Vagina (tissue), 2 donors: ENCODE data around the gene OR14J1. TPM values are rescaled to one million over a fixed set of nuclear protein-coding genes. Genes with fewer than 3 reads are reported as not detected.

Experiments
- DNase-seq, 2 donors: peaks; one replicate each; pipeline ENCODE4 v3.0.0-alpha.2; 2017; ENCODE audit errors: extremely low spot score in 2 of 2
- H3K27ac ChIP-seq: fragments of 200-600 bp; sonication (generic); one replicate; pipeline ENCODE4 v1.5.1; 2019
- H3K27me3 ChIP-seq: fragments of 200-600 bp; sonication (generic); one replicate; pipeline ENCODE4 v1.5.1; 2019
- H3K36me3 ChIP-seq, 2 donors: fragments of 200-600 bp; sonication (generic); one replicate each; pipeline ENCODE4 v1.5.1; 2017 to 2019
- H3K4me1 ChIP-seq: fragments of 200-600 bp; sonication (generic); one replicate; pipeline ENCODE4 v1.5.1; 2019
- H3K4me3 ChIP-seq, 2 donors: fragments of 200-600 bp; sonication (generic); 1 replicate in 1 of 2; 2 replicates in 1 of 2; pipeline ENCODE4 v1.5.1; 2016 to 2019
- H3K9me3 ChIP-seq: fragments of 200-600 bp; sonication (generic); one replicate; pipeline ENCODE4 v1.5.1; 2019
- POLR2A ChIP-seq, 2 donors: fragments of 450-650 bp; IDR thresholded peaks; one replicate each; pipeline ENCODE4 v1.6.1; 2017; ENCODE audit warnings: antibody characterized with exemption in 2 of 2, mild to moderate bottlenecking in 2 of 2, moderate library complexity in 2 of 2
- POLR2AphosphoS5 ChIP-seq, 2 donors: sonication (generic); formaldehyde crosslinking; IDR thresholded peaks; one replicate each; pipeline ENCODE4 v1.9.0; 2017; ENCODE audit warnings: antibody characterized with exemption in 2 of 2, mild to moderate bottlenecking in 2 of 2, low read depth in 1 of 2; ENCODE audit not compliant: insufficient read depth in 1 of 2
- intact Hi-C: fragments of 100-400 bp; cut with DNase I; formaldehyde crosslinking; loops from one replicate; pipeline ENCODE4 v1.15.1; 2023
- total RNA-seq: library from RNA; depleted of rRNA; stranded (reverse); fragments of >200 nt; gene quantifications from one replicate; pipeline ENCODE4 v1.2.3, GENCODE V29; 2016
- TF ChIP-seq, protein P1 (sequence below), 3 experiments: fragments of 450-650 bp in 2 of 3; fragments of 200-600 bp in 1 of 3; sonication (generic) in 1 of 3; IDR thresholded peaks; one replicate each; pipeline ENCODE4 v1.5.1; 2017 to 2019; ENCODE audit warnings: antibody characterized with exemption in 3 of 3, mild to moderate bottlenecking in 2 of 3, moderate library complexity in 2 of 3

OR14J1 gene
- 0.74 TPM for total RNA-seq

DNA sequence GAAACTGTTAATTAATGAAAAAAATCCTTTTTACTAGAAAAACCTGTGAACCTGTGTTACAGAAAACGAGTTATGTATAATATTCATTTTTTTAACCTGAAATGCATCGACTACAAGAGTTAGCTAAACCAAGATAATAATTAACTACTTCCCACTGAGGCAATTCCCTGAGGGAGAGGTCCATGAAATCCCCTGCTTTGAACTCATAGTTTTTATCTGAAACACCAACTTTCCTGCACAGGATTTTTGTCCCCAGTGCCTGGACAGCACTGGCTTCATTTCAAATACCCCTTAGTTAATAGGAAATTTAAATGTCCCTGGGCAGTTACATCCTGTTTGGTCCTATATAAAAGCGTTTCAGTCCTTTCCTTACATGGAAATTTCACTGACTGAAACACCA is at the start of gene OR14J1:
Gene OR14J1 (plus strand): TSS at position 386 of the 400 bp plus-strand sequence. CDS start 4,989 bp downstream, outside the sequence.
- no peaks in the 10 kb centered on the region for H3K27me3 ChIP-seq
- no peaks in the 10 kb centered on the region for H3K4me1 ChIP-seq
- H3K27ac ChIP-seq, result no peak within 1 kb of the TSS
- no peak within 1 kb of the TSS for H3K4me3 ChIP-seq
- DNase-seq, result no peak
- intact Hi-C loops, result no loop called here
- TF ChIP-seq, protein P1, sequence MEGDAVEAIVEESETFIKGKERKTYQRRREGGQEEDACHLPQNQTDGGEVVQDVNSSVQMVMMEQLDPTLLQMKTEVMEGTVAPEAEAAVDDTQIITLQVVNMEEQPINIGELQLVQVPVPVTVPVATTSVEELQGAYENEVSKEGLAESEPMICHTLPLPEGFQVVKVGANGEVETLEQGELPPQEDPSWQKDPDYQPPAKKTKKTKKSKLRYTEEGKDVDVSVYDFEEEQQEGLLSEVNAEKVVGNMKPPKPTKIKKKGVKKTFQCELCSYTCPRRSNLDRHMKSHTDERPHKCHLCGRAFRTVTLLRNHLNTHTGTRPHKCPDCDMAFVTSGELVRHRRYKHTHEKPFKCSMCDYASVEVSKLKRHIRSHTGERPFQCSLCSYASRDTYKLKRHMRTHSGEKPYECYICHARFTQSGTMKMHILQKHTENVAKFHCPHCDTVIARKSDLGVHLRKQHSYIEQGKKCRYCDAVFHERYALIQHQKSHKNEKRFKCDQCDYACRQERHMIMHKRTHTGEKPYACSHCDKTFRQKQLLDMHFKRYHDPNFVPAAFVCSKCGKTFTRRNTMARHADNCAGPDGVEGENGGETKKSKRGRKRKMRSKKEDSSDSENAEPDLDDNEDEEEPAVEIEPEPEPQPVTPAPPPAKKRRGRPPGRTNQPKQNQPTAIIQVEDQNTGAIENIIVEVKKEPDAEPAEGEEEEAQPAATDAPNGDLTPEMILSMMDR (IDR thresholded peaks at IDR 0.05), result no peak
- TF ChIP-seq POLR2AphosphoS5 (IDR thresholded peaks at IDR 0.05; ENCODE audit: insufficient read depth in 1 of 2, low read depth in 1 of 2) (no peak), POLR2A (IDR thresholded peaks at IDR 0.05) (no peak)
- H3K36me3 ChIP-seq, result no peaks in the 10 kb centered on the region
- no peaks in the 10 kb centered on the region for H3K9me3 ChIP-seq

- no peaks in the 10 kb centered on the region for H3K9me3 ChIP-seq
- no peak overlapping the region for H3K4me3 ChIP-seq
- intact Hi-C loops, result no loop called here
- H3K36me3 ChIP-seq, result no peaks in the 10 kb centered on the region
- no peaks in the 10 kb centered on the region for H3K4me1 ChIP-seq
- DNase-seq, result no peak
- TF ChIP-seq POLR2AphosphoS5 (IDR thresholded peaks at IDR 0.05; ENCODE audit: insufficient read depth in 1 of 2, low read depth in 1 of 2), result no peak
- TF ChIP-seq POLR2A (IDR thresholded peaks at IDR 0.05), result no peak
- TF ChIP-seq, protein P1 (IDR thresholded peaks at IDR 0.05), result no peak
- H3K27me3 ChIP-seq, result no peaks in the 10 kb centered on the region
- no peak overlapping the region for H3K27ac ChIP-seq
These were observed 49.8 kb upstream of the OR14J1 start for GRCh38 chr6:29251736-29252135.

- no peaks in the 10 kb centered on the region for H3K36me3 ChIP-seq
- H3K27ac ChIP-seq, result no peak overlapping the region
- TF ChIP-seq, protein P1 (IDR thresholded peaks at IDR 0.05), result no peak
- TF ChIP-seq POLR2AphosphoS5 (IDR thresholded peaks at IDR 0.05; ENCODE audit: insufficient read depth in 1 of 2, low read depth in 1 of 2), result no peak
- DNase-seq, result no peak
- no peak overlapping the region for H3K4me3 ChIP-seq
- no peaks in the 10 kb centered on the region for H3K4me1 ChIP-seq
- intact Hi-C loops, result no loop called here
- no peaks in the 10 kb centered on the region for H3K9me3 ChIP-seq
- H3K27me3 ChIP-seq, result no peaks in the 10 kb centered on the region
These were observed 46.0 kb upstream of the OR14J1 start for GRCh38 chr6:29255530-29255929.

DNA sequence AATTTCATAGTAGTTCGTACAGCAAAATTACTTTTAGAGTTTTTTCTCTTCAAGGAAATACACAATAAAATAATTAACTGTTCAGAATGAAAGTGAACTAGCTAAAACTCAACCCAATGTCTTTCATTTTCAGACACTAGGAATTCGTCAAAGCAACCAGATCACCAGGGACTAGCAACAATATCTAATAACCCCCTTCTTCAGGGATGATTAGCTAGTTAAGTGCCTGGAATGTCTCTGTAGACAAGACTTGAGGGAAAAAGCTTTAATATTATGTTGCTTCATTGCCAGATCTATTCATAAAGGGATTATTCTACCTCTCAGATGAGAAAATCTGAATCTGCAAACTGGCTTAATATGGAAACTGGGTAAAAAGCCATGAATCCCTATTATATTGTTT is 41.8 kb upstream of the OR14J1 start:
- intact Hi-C loops, result no loop called here
- no peak overlapping the region for H3K27ac ChIP-seq
- TF ChIP-seq POLR2AphosphoS5 (IDR thresholded peaks at IDR 0.05; ENCODE audit: insufficient read depth in 1 of 2, low read depth in 1 of 2) (no peak), POLR2A (IDR thresholded peaks at IDR 0.05) (no peak)
- TF ChIP-seq, protein P1 (IDR thresholded peaks at IDR 0.05), result no peak

GRCh38 chr6:29263001-29263400 is 38.5 kb upstream of the OR14J1 start:
- H3K4me1 ChIP-seq, result no peaks in the 10 kb centered on the region
- H3K9me3 ChIP-seq, result no peaks in the 10 kb centered on the region
- no peak overlapping the region for H3K27ac ChIP-seq
- no peak overlapping the region for H3K4me3 ChIP-seq
- DNase-seq, result no peak
- H3K36me3 ChIP-seq, result no peaks in the 10 kb centered on the region
- H3K27me3 ChIP-seq, result no peaks in the 10 kb centered on the region
- intact Hi-C loops, result no loop called here
- no peak for TF ChIP-seq POLR2AphosphoS5 (IDR thresholded peaks at IDR 0.05; ENCODE audit: insufficient read depth in 1 of 2, low read depth in 1 of 2)
- no peak for TF ChIP-seq POLR2A (IDR thresholded peaks at IDR 0.05)
- TF ChIP-seq, protein P1 (IDR thresholded peaks at IDR 0.05), result no peak

More for the DNA sequence above, 41.8 kb upstream of the OR14J1 start:
- Histone ChIP-seq H3K9me3 (no peaks in the 10 kb centered on the region), H3K27me3 (no peaks in the 10 kb centered on the region), H3K36me3 (no peaks in the 10 kb centered on the region), H3K4me3 (no peak overlapping the region), H3K4me1 (no peaks in the 10 kb centered on the region)
- no peak for DNase-seq
